T-helper 1 cell treated with Interleukin-12 subunit alpha and Interleukin-12 subunit beta and Interleukin-4 antibody, amounts not matched to agents 30 μg/mL and 1 μg/mL, for 36 hours (primary cell): ENCODE results near the gene DCX.

ENCODE experiments used
- H3K27ac Mint-ChIP-seq: one replicate; pipeline ENCODE4 v1.8.0; 2021; ENCODE audit warnings: mild to moderate bottlenecking, mixed read lengths
- H3K27me3 Mint-ChIP-seq: one replicate; pipeline ENCODE4 v1.8.0; 2021; ENCODE audit warnings: low read depth, mixed read lengths
- H3K36me3 Mint-ChIP-seq: one replicate; pipeline ENCODE4 v1.8.0; 2021; ENCODE audit warnings: low read depth, mixed read lengths
- H3K4me1 Mint-ChIP-seq: one replicate; pipeline ENCODE4 v1.8.0; 2021; ENCODE audit warnings: low read depth, mixed read lengths
- H3K4me3 Mint-ChIP-seq: one replicate; pipeline ENCODE4 v1.8.0; 2021; ENCODE audit warnings: mild to moderate bottlenecking, moderate library complexity, mixed read lengths
- H3K9me3 Mint-ChIP-seq: one replicate; pipeline ENCODE4 v1.8.0; 2021; ENCODE audit warnings: mixed read lengths

Gene DCX

DNA sequence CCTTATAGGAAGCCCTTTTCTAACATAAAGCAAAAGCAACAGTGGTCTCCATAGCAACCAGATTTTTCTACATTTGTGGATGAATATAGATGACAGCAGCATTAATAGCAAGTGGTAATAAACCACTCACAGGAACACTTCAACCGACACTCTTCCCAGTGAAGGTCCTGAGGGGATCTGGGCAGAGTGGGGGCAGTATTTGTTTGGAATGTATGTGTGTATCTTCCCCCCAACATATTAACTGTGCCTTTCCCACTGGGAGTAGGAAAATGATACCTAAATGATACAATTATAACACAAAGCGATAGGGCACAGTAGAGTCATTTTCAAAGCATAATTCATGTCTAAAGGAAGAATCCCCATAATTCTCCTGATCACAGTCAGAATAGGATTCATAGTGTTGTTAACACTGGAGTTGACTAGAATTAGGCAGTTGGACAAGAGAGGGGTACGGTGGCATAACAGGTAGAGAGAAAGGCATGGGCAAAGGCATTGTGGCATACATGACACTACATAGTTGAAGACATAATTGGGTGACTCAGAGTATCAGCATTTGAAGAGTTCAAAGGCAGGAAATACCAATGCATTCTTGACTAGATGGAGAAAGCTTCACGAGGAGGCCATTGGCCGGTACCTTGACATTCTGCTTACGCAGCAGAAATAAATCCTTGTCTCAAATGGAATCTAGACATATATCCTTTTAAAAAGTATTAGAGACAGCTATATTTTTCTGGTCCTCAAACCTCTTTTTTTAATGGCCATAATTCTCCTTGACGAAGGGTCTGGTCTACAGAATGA lies 156.9 kb downstream of the DCX start:
- H3K4me1 Mint-ChIP-seq: no peaks in the 10 kb centered on the region
- H3K9me3 Mint-ChIP-seq: no peaks in the 10 kb centered on the region
- no peaks in the 10 kb centered on the region for H3K36me3 Mint-ChIP-seq
- H3K4me3 Mint-ChIP-seq: no peak overlapping the region
- H3K27me3 Mint-ChIP-seq: no peaks in the 10 kb centered on the region
- no peak overlapping the region for H3K27ac Mint-ChIP-seq

DNA sequence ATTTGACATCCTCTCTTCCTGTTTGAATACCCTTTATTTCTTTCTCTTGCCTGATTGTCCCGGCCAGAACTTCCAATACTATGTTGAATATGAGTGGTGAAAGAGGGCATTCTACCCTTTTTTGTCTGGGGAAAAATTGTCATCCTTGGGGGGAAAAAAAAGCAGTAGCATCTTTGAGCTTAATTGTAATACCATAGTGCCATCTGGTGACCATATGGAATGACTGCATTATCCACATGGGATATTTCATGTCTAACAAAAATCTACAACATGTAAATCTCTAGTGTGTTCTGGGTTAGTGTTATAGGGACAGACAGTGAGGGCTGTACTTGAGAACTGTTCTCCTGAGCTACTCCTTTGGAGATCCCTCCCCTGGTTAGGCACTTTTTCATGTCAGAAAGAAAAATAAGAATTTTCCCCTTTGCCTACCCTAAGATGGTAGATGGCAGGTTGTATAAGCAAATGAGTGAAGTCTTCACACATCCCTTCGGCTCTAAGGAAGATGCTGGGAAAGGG lies 167.7 kb downstream of the DCX start:
- Mint-ChIP-seq H3K9me3 (no peaks in the 10 kb centered on the region), H3K27ac (no peak overlapping the region), H3K4me3 (no peak overlapping the region), H3K27me3 (no peaks in the 10 kb centered on the region), H3K4me1 (no peaks in the 10 kb centered on the region), H3K36me3 (no peaks in the 10 kb centered on the region)
